GM18505 (cell line): ENCODE data around the gene GZMM.
A peak's percentile ranks its signal among the peaks of the same experiment; 100 is the strongest.

Experiments used
- ATAC-seq: cut with Tn5 transposase; IDR thresholded peaks from one replicate; pipeline ENCODE4 v1.9.1; 2021; ENCODE audit not compliant: unreplicated experiment
- POLR2A ChIP-seq: IDR thresholded peaks from 4 replicates; pipeline ENCODE4 v1.6.1; 2011; ENCODE audit warnings: borderline replicate concordance; ENCODE audit not compliant: insufficient read depth, insufficient read length; ENCODE audit errors: extremely low read depth

Gene GZMM

DNA sequence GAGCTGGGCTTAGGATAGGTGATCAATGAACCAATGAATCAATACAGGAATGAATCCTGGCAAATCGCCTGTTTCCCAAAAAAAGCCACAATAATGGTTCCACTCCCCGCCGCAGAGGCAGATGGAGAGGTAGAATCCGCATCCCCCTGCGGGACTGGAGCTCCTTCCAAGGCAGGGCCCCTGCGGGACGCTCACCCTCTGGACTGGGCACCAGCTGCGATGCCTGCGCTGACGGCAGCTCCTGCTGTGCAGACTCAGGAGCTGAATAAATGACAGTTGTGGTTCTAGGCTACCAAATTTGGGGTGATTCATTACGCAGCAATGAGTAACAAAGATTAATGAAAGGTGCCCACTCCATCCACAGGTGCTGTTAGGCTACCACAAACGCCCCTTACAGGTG, 21.1 kb upstream of the GZMM start:
- no peak for TF ChIP-seq POLR2A

DNA sequence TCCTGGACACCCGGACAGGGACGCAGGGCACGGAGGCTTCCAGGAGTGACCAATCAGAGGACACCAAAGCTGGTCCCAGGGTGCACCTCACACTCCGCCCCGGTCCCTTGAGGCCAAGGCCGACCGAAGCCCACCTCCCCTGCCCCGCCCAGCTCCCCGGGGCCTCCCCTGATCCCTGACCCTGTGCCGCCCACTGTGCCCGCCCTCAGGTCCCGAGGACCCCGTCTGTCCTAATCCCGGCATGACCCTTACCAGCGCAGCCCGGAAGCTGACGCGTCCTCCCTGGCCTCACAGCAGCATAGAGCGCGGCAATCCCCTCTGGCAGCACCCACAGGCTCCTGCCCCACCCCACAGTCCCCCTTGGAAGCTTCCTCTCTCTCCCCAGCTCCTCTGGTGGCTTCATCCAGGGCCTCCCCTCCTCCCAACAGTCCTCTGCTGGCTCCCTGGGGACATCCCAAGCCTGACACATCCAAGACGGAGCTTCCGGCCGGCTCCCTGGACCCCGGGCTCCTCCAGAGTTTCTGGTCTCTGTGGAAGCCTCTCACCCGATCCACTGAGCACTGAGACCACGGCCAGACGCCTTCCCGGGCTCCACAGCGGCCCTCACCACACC, 19.7 kb upstream of the GZMM start:
- ATAC-seq = no peak
- no peak for TF ChIP-seq POLR2A

More for the DNA sequence above, 21.1 kb upstream of the GZMM start:
- ATAC-seq = no peak

DNA sequence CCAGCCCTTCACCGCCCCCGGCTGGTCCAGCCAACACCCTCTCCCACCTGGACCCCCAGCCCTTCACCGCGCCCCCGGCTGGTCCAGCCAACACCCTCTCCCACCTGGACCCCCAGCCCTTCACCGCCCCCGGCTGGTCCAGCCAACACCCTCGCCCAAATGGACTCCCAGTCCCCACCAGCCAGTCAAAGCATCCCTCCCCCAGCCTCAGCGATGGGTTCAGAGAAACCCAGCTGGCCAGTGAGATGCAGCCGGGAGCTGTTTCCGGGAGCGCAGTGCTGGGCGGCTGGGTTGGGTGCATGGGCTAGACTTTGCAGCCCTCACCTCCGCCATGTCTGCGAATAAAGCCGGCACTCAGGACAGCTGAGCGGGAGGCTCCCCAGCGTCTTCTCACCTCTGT, 18.8 kb upstream of the GZMM start:
- ATAC-seq = no peak
- no peak for TF ChIP-seq POLR2A

DNA sequence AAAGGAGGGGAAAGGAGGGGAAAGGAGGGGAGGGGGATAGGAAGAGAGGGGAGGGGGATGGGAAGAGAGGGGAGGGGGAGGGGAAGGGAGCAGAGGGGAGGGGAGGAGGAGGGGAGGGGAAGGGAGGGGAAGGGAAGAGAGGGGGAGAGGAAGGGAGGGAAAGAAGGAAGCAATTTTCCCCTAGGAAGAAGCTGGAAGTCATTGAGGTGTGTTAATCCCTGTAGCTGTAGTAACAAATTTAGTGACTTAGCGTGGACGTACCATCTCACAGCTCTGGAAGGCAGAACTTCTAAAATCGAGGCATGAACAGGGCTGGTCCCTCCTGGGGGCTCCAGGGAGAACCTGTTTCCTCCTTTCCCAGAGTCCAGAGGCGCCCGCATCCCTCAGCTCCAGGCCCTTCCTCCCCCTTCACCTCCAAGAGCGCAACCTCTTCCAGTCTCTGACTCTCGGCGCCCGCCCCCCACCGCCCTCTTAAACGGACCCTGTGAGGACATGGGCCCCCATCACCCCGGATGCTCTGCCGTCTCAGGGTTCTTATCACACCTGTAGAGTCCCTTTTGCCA, 17.9 kb upstream of the GZMM start:
- no peak for ATAC-seq
- no peak for TF ChIP-seq POLR2A

DNA sequence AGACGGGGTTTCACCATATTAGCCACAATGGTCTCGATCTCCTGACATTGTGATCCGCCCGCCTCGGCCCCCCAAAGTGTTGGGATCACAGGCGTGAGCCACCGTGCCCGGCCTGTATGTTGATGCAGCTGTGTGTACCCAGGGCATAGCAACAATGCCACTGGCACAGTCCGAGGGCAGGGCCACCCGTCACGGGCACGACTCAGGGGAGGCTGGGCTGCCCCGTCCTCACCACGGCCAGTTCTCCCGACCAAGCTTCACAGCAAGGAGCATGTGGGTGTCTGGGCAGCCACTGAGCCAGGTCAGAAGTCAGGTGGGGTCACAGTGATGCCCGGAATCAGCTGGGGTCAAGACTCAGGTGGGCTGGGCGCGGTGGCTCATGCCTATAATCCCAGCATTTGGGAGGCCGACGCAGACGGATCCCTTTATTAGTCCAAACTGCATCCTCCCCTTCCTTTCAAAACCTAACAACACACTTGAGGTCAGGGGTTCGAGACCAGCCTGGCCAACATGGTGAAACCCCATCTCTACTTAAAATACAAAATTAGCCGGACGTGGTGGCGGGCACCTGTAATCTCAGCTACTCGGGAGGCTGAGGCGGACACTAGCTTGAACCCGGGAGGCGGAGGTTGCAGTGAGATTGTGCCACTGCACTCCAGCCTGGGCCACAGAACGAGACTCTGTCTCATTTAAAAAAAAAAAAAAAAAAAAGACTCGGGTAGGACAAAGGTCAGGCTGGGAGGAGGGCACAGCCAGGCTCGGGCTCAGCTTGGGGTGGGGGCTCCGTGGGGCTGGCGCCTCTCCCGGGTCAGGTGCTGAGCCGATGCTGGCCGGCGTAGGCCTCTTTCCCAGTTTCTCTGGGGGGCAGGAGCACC, 13.5 kb upstream of the GZMM start:
- no peak for ATAC-seq

DNA sequence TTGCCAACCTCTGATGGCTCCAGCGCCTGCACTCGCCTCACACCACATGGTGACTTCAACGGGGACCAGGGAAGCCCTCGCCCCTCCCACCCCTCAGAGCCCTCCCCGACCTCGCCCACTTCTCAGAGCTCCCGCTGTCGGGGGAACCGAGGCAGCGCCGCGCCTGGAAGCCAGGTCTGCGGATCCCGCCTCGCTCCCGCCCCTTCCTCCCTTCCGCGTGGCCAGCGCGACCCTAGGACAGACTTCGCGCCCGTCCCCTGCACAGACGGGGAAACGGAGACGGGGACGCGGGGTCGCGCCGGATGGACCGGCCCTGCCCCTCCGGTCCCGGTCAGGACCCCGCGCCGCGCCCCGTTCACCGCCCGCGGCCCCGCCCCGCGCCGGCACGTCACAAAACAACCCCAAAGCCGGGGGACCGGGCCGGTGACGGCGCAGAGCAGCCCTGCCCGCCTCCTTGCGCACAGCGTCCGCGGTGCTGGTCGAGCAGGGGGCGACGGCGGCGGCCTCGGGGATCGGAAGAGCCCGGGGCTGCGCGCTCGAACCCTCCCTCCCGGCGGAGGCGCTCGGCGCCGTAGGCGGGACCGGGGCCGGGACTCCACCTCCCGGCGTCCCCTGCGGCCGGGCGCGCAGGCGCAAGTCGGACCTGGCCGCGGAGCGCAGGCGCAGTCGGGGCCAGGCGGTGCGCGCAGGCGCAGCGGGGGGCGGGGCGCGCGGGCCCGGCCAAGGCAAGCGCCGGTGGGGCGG, 12.7 kb upstream of the GZMM start:
- peak; percentile 72 for ATAC-seq
- TF ChIP-seq POLR2A = peak; percentile 84

More for the DNA sequence above, 13.5 kb upstream of the GZMM start:
- no peak for TF ChIP-seq POLR2A

DNA sequence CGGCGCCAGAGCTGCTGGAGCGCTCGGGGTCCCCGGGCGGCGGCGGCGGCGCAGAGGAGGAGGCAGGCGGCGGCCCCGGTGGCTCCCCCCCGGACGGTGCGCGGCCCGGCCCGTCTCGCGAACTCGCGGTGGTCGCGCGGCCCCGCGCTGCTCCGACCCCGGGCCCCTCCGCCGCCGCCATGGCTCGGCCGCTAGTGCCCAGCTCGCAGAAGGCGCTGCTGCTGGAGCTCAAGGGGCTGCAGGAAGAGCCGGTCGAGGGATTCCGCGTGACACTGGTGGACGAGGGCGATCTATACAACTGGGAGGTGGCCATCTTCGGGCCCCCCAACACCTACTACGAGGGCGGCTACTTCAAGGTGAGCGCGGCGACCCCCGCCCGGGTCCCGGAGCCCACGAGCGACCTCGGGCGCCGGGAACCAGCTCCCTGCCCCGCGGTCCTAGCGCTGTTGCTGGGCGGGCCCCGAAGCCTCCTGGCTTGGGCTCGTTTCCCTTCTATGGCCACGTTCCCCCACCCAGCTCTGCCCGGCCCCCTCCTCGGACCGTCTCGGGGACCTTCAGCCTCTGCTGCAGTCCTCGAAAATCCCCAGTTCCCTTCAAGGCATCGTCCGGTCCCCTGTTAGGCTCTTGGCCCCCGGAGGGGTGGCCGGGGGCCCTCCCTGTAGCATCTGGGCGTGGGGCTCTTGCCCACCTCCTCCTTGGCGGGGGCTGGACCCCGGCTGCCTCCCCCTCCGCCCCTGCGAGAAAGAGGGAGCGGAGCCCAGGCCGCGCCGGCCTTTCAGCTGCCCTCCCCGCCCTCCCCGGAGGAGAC, 11.9 kb upstream of the GZMM start, which contains the start of gene CDC34:
Gene CDC34 (plus strand): TSS at position 8 of the 808 bp plus-strand sequence. CDS start 172 bp downstream, at position 180.
- TF ChIP-seq POLR2A = no peak
- peak; percentile 18 for ATAC-seq

DNA sequence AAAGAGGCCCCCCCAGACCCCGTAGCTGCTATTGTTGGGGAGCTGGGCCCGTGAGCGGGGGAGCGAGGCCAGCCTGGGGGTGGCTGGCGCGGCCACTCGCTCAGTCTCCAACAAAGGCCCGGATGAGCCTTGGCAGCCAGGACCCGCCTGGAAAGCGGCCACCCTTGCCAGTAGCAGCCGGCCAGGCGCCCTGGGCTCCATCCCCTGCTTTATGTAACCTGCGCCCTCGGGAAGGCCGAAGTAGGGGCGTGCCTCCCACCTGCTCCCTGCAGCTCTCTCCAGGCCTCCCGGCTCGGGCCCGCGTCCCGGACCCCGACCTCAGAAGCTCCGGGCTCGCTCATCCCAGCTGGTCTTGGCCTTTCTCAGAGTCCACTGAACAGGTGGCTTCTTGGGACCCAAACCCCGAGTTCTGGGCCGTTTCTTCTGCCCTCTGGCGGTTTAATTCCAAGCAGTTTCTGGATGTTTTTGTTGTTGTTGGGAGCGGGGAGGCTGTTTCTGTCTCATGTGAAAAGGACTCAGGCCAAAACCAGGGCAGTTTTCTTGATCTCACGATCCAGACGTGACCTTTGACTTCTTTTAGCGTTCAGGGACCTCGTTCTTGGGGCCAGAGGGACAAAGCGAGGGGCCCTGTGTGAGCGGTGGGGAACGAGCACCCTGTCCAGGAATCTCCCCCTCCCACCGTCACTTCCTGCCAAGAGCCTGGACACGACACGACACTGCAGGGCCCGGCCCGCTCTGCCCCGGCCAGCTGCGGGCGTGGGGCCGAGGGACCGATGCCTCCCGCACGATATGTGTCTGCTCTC, 11.1 kb upstream of the GZMM start:
- ATAC-seq = no peak
- no peak for TF ChIP-seq POLR2A

- TF ChIP-seq POLR2A = no peak
- no peak for ATAC-seq
These were observed 10.3 kb upstream of the GZMM start for GRCh38 chr19:533364-534058.

- no peak for TF ChIP-seq POLR2A
- ATAC-seq = no peak
These were observed 9.8 kb upstream of the GZMM start for GRCh38 chr19:534088-534487.
